ENCODE measurements around the gene SIGLEC7.

- TF ChIP-seq CTCF (IDR thresholded peaks at IDR 0.05): peak; percentile 9 to 41 (median 20)
- TF ChIP-seq EP300 (IDR thresholded peaks at IDR 0.05): no peak
- no peak for TF ChIP-seq POLR2A (IDR thresholded peaks at IDR 0.05)
Observed at GRCh38 chr19:51097166-51097738, 44.8 kb upstream of the SIGLEC7 start.
